ENCODE data around the gene PRSS2.

- TF ChIP-seq POLR2A (IDR thresholded peaks at IDR 0.05; ENCODE audit: low read depth) (no peak), CTCF (IDR thresholded peaks at IDR 0.05) (no peak), POLR2AphosphoS5 (IDR thresholded peaks at IDR 0.05) (no peak), EP300 (IDR thresholded peaks at IDR 0.05) (no peak)
Measured at GRCh38 chr7:142752376-142753225, 18.2 kb upstream of the PRSS2 start.
